RCC 7860 (cell line): ENCODE measurements around the gene CCDC71L.

Source experiments
- DNase-seq: peaks from one replicate; pipeline ENCODE4 v3.0.0-alpha.2; 2015; ENCODE audit warnings: low spot score
- FAIRE-seq: peaks from 2 replicates; lab custom pipeline; 2012; peaks lifted over from hg19 to GRCh38; lab: Jason Lieb, UNC

The CCDC71L gene

DNA sequence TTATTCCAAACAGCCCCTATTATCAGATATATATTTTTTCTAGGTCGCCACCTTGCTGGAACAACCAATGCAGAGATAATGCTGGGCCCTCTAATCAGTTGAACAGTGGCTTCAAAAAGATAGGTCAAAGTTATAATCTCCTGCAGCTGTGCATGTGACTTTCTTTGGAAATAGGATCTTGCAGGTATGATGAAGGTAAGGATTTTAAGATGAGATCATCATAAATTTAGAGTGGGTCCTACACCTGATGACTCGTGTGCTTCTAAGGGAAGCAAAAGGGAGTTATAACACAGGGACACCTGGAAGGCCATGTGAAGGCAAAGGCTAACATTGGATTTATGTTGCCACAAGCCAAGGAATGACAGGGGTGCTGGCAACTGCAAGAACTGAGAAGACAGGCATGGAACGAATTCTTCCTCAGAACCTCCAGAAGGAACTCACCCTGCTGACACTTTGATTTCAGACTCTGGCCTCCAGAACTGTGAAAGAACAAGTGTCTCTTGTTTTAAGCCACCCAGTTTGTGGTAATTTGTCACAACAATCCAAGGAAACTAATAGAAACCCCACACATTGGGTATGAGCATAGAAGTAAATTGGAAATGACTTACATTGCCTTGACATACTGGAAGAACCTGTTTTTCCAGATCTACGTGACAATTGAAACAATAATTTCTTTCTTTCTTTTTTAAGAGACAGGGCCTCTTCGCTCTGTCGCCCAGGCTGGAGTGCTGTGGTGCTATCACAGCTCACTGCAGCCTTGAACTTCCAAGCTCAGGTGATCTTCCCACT lies 34.4 kb downstream of the CCDC71L start:
- FAIRE-seq: no peak
- DNase-seq: no peak

DNA sequence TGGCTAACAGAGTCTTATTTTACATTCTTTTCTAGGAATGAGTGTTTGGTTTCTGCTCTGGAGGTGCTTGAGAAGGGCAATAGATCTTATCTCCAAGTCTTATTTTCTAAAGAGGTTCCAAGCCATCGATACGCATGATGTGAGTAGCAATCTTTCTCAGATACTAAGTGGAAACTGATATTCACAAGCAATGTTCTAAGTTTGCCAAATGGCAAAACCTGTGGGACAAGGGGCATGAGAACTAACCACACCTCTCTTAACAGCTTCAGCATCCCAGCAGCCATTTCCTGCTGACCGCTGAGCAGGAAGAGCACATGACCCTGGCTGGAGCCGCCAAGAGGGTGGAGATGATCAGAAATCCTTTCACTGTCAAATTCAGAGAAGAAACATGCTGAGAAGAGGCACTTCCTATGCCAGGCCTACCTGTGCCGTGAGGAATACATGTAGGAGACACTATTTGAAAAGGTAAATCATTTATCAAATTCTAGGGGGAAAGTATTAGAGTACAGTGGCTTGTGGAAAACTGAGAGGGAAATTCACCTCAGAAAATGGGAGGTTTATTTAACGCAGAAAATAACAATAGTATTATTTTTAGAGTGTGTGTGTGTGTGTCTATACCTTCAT lies 35.2 kb downstream of the CCDC71L start:
- no peak for FAIRE-seq

DNA sequence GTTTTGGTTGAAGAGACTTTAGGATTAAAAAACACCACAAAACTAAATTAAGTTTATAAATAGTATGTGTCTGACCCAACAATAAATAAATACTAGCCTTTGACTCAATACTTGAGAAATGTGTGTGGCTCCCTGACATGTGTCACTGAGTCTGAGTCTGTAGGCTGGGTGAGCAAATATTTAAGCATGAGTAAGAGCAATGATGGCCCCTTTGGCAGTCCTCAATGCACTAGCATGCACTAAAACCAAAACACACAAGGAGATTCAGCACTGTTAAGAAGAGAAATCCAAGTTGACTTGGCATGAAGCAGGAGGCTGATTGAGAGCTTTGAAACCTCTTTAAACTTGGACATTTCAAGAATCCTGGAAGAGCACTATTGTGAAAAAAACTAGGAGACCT lies 37.1 kb downstream of the CCDC71L start:
- DNase-seq (peak; percentile 71), FAIRE-seq (peak; percentile 29)

More for the DNA sequence above, 35.2 kb downstream of the CCDC71L start:
- no peak for DNase-seq

DNA sequence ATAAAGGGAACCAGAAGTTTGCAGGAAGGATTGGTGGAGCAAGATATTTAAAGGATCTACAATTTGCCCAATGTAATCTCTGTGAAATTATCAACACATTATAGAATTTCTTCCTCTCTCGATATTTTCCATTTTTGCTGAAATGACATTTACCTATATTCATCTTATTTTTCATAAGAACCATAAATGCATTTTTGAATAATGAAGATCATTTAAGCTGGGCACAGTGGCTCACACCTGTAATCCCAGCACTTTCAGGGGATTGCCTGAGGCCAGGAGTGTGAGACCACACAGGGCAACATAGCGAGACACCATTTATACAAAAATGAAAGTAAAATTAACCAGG lies 37.7 kb downstream of the CCDC71L start:
- FAIRE-seq: no peak
- DNase-seq: no peak

DNA sequence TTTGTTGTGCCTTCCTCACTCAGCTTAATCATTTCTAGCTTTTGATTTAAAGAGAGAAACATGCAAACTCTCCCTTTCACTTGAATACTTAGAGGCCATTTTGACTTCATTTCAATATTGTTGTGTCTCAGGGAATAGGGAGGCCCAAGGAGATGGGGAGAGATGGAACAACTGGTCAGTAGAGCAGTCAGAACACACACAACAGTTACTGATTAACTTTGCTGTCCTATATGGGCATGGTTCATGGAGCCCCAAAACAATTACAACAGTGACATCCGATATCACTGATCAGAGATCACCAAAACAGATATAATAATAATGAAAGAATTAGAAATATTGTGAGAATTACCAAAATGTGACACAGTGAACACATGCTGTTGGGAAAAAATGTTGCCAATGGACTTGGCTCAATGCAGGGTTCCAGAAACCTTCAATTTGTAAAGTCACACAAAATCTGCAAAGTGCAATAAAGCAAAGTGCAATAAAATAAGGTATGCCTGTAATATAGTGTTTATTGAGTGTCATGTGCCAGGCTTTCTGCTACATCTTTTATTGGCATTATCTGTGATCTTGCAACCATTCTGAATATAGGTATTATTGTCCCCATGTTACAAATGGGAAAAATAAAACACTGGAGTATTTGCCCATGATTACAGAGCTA lies 38.2 kb downstream of the CCDC71L start:
- DNase-seq (no peak), FAIRE-seq (no peak)

DNA sequence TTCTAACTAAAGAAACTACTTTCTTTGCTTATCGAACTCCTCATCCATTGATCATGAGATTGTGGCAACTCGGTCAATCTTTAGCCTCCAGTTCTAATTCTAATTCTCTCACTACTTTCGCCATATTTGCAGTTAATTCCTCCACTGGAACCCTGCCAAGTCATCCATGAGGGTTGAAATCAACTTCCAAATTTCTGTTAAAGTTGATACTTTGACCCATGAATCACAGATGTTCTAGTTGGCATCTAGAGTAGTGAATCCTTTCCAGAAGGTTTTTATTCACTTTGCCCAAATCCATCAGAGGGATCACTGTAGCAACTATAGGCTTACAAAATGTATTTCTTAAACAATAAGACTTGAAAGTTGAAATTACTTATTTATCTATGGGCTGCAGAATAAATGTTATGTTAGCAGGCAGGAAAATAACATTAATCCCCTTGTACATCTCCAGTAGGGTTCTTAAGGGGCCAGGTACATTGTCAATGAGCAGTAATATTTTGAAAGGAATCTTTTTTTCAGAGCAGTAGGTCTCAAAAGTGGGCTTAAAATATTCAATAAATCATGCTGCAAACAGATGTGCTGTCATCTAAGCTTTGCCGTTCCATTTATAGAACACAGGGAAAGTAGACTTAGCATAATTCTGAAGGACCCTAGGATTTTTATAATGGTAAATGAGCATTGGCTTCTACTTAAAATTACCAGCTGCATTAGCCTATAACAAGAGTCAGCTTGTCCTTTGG lies 39.4 kb downstream of the CCDC71L start:
- DNase-seq (no peak), FAIRE-seq (no peak)

DNA sequence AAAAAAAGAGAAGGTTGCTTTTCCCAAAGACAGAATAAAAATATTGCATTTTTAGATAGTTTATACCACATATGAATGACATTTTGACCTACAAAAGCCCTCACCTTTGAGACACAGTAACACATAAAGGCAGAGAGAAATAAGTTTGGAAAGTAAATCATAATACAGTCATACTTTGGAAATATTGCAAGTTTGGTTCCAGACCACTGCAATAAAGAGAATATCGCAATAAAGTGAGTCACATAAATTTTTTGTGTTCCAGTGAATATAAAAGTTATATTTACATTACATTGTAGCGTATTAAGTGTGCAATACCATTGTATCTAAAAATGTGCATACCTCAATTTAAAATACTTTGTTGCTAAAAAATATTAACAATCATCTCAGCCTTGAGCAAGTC lies 40.3 kb downstream of the CCDC71L start:
- FAIRE-seq: no peak
- no peak for DNase-seq

DNA sequence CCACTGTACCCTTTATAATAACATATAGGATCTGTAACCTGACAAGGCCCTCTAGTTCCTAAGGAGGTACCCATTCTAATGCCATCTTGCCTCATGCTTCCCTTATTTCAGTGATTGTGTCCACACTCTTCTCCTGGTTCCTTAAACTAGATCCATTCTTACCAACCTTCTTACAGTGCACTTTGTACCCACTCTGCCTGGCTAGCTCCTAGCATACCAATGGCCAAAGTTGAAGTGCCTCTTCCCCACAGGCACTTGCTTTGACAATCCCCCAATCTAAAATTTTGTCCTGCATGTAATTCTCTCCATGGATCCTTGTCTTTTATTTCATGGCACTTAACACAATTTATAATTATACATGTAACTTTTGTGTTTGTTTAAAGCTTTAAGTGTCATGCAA lies 40.9 kb downstream of the CCDC71L start:
- FAIRE-seq: no peak
- no peak for DNase-seq

DNA sequence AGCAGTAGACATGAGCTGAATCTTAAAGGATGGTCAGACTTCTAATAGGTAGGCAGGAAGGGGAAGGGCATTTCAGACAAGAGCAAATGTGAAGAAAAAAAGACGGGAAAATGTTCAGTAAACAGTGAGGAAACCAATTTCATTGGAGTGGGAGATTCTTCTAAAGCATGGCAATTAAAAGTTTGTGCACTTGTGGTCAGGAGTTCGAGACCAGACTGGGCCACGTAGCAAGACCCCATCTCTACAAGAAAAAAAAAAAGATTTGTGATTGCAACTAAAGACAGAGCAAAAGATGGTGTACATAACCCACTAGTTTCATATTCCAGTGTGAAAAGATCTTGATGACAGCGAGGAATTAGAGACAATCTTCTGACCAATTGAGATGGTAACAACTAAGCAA lies 41.7 kb downstream of the CCDC71L start:
- no peak for FAIRE-seq

DNA sequence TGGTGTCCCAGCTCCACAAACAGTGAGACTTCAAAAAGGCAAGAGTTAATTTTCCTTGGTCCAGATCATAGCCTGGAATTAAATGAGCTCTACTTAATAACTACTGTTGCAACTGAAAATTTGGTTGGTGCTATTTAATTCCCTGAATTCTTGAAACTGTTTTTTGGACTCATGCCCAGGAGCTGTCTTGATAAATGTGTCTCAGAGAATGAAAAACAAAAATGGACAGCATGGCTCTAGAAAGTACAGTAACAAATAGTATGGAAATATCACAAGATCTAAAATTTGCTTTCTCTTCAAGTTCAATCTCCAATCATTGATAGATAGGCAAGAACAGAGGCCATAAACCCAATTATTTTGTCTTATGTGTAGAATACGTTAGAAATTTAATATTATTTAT lies 42.5 kb downstream of the CCDC71L start:
- FAIRE-seq (no peak), DNase-seq (no peak)

More for the DNA sequence above, 41.7 kb downstream of the CCDC71L start:
- DNase-seq: no peak

DNA sequence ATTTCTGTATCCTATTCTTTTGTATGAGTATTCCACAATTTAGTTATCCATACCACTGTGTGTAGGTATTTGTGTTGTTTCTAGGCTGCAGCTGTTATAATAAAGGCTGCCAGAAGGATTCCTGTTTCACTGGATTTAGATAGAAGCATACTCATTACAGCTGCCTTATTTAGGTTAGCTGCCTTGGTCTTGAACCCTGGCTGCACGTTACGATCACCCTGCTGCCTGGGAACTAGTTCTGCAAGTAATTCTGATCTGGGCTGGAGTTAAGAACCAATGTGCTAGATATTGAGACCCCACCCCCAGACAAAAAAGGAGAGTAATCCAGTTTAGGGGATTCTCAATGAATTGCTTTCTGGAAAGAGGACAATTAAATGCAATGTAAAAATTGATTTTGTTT lies 43.1 kb downstream of the CCDC71L start:
- DNase-seq: no peak
- no peak for FAIRE-seq

DNA sequence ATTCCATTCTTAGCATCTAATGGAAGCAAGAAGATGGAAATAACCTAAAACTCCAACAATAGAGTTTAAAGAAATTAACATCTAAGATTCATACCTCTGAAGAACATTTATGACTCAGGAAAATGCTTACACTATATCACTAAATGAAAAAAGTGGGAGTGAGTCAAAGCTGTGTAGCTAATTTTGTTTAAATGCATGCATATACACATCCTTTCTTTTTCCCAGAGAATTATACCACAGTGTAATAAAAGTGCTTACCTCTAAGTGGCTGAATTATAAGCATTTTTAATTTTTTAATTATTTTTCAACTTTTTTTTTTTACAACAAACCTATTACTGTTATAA lies 44.3 kb downstream of the CCDC71L start:
- FAIRE-seq (no peak), DNase-seq (no peak)

DNA sequence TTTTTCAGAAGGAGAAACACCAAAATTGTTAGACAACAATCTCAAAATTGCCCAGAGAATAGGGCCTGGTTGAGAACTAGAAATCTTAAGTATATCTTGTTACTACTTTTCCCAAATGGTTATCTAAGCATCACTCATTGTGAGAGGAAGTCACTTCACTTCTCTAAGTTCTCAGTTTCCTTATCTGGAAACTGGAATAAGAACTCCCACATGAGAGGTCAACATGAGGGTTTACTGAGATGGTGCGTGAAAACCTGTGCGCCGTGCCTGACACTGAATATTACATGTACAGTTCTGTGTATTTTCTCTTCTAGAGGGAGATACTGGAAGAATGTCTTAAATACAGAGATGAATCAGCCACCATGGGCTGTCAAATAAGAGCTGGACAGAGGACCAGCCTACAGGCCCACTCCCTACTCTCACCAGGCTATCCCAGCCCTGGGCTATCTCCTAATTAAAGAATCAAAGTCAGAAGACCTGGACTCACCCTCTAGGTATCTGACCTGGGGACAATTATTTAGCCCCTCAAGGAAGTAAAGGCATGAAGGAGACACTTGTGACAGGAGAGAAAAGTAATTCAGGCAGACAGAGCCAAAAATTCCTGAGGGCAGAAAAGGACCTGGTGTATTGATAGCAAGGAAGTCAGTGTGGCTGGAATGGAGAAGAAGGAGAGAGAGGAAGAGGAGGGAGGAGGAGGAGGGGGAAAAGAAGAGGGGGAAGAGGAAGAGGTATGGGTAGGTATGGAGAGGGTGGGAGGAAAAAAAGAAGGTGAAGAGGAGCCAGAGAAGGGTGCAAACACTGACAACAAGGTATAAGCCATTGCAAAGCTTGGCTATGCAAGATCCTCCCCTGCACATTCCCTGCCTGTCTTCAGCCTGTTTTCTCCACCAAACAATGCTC lies 44.9 kb downstream of the CCDC71L start:
- no peak for DNase-seq
- FAIRE-seq: no peak

DNA sequence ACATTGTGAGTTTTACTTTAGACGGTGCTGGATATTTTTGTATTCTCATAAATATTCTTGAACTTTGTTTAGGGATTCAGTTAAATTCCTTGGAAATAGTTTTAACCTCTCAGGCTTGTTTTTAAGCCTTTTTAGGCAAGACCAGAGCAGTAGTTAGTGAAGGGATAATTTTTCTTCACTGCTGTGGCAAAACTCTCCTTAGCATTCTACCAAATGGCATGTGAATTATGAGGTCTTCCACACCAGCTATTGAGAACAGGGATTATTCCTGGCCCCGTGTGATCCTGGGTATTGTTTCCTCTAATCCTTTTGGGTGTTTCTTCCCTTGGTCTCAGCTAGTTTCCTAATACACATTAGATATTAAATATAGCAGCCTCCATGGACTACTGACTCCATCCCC lies 46.2 kb downstream of the CCDC71L start:
- FAIRE-seq (no peak), DNase-seq (no peak)

DNA sequence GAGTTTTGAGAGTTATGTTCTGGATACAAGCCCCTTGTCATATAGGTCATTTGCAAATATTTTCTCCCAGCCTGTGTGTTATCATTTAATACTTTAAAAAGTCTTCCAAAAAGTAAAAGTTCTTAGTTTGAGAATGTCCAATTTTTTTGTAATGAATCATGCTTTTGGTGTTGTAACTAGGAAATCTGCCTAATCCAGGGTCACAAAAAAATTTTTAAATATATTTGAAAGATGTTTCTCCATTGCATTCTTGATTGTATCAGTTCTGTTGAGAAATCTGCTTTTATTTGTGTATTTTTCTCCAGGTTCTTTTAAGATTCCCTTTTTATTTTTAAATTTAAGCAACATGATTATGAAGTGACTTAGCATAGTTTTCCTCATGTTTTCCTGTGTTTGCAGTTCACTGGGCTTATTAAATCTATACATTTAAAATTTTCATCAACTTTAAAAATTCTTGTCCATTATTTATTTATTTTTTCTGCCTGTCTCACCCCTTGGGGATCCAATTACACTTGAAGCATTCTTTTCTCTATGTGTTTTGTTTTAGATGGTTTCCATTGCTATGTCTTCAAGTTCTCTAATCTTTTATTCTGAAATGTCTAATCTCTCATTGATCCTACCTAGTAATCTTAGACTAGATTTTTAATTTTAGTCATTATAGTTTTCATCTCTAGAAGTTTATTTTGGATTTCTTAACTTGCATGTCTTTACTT lies 47.0 kb downstream of the CCDC71L start:
- FAIRE-seq (no peak), DNase-seq (no peak)

DNA sequence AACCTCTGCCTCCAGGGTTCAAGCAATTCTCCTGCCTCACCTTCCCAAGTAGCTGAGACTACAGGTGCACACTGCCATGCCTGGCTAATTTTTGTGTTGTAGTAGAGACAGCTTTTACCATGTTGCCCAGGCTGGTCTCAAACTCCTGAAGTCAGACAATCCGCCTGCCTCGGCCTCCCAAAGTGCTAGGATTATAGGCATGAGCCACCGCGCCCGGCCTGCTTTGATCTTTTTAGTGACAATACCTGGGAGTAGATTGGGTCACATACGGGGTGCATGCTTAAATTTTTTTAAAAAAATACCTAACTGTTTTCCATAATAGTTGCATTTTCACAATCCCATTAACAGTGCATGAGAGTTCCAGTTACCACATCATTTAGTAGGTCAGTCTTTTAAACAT lies 47.7 kb downstream of the CCDC71L start:
- FAIRE-seq (no peak), DNase-seq (no peak)

DNA sequence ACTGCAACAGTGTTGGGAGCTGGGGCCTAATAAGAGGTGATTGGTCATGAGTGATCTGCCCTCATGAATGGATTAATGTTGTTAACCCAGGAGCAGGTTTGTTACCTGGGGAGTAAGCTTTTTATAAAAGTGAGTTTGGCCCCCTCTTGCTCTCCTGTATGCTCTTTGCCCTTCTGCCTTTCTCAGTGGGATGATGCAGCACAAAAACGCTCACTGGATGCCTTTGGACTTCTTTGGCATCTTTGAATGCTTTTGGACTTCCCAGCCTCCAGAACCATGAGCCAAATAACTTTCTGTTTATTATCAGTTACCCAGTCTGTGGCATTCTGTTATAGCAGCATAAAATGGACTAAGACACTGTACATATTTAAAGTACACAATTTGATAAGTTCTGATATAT lies 48.5 kb downstream of the CCDC71L start:
- FAIRE-seq: no peak
- DNase-seq: no peak

DNA sequence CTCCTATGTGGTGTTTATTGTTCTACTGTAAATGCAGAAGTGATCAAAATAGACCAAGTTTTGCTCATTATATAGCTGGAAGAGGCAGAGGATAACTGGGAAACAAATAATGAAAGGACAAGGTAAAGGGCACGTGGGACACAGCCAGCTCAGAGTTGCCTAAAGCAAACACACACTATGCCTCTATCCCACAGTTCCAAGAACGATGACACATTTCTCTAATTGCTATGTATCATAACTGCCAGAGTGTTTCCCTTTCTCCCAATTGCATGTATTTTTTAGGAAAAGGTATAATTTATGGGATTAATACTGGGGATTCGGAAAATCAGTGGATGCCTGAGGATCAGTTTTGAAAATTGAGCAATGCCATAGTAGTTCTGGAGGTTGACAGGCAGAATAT lies 49.0 kb downstream of the CCDC71L start:
- DNase-seq (no peak), FAIRE-seq (no peak)

DNA sequence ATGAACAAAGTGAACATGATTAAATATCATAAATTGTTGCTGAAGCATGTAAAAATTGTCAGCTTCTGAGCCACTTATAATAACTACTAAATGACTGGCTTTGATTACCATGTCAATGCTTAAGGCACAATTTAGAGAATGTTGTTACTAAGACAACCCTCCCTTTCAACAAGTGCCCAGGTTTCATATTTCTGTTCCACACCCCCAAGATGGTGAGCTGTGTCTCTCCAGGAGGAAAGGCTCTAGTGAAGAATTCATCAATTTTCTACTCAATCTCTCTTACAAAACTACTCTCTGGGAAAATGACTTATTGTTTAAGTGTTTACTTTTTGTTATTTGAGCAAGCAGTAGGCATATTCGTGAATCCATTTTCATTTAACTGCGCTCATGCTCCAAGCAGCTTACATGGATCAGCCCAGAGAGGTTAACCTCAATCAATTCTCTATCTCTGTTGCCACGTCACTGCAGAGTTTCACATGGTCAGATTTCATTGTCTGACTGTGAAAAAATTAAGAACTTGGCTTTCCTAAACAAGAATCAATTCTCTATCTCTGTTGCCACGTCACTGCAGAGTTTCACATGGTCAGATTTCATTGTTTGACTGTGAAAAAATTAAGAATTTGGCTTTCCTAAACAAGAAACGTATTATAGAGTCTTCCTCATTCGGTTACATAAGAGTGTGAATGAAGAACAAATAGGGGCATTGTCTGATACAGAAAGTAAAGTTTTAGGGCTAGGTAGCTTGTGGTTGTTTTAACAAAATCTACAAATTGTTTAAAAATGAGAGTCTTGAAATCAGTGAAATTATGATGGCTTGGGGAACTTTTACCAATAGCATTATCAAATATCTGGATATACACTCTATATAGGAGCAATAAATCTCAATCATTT lies 49.7 kb downstream of the CCDC71L start:
- no peak for DNase-seq
- no peak for FAIRE-seq
